Measurements from ENCODE around the gene HOXA2.

Gene HOXA2

GRCh38 chr7:27141137-27141922, 38.8 kb upstream of the HOXA2 start:
- DNase-seq (ENCODE audit: low spot score), result no peak

DNA sequence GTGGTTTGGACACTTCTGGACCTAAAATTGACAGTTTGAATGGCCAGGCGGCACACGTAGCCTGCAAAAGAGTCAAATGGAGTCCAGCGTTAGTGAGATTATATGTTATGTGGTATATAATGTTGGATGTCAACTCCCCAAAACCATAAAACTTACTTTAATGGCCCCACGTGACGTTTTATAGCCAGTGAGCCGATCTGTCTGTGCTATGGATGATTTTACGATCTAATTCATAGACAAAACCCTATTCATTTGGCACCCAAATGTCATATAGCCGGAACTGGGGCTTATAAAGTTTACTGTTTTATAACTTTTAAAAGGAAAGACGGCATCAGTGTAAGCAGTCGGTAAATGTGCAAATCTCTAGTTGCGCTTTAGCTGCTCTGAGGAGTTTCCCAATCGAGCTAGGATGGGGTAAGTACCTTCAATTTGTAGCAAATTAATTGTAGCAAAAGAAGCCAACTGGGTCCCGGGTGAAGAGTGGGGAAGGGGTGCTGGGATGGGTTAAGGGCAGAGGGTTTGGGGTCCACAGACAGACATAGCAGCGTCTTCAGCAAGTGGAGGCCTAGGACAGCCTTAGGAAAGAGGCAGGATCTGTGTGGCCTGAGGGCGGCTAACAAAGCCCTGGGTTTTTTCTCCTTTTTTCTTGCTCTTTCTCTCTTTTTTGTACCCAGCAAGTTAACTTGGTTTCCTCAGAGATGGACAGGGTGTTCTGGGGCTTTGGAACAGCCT, 37.8 kb upstream of the HOXA2 start:
- no peak for DNase-seq (ENCODE audit: low spot score)

DNA sequence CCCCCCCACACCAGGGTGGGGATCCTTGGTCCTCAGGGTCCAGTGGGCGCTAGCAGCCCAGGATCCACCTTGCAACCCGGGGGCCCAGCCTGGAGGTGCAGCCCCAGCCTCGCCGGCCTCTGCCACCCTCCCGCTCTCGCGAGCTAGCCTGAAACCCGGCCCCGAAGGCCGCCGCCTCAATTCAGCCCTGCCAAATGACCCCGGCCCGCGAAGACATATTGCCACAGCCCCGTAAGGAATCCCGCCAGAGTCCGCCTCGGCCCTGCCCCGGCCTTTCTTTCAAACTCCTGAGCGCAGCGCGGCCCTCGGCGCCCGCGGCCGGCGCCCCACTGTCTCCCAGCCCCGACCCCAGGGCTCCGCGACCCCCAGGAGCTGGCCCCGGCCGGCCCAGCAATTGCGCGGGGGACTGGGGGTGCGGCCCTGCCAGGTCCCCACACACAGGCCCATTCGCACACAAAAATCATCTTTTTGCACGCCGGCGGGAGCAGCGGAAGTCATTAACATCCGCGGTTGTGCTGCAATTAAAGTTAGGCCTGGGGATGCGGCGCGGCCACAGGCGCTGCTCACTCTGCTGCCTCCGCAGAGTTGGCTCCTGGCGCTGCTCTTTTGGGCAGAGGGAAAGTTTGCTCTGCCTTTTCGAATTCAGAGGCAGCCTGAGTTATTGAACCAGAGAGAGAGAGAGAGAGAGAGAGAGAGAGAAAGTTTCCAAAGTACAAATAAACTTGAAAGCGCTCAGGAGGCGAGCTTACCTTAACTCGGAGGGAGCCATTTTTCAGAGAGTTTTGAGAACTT, 37.0 kb upstream of the HOXA2 start:
- DNase-seq (ENCODE audit: low spot score), result no peak

- no peak for DNase-seq (ENCODE audit: low spot score)
These were observed 36.5 kb upstream of the HOXA2 start for GRCh38 chr7:27138985-27139333.

- DNase-seq (ENCODE audit: low spot score), result no peak
These were observed 36.0 kb upstream of the HOXA2 start for GRCh38 chr7:27138472-27138871.

DNA sequence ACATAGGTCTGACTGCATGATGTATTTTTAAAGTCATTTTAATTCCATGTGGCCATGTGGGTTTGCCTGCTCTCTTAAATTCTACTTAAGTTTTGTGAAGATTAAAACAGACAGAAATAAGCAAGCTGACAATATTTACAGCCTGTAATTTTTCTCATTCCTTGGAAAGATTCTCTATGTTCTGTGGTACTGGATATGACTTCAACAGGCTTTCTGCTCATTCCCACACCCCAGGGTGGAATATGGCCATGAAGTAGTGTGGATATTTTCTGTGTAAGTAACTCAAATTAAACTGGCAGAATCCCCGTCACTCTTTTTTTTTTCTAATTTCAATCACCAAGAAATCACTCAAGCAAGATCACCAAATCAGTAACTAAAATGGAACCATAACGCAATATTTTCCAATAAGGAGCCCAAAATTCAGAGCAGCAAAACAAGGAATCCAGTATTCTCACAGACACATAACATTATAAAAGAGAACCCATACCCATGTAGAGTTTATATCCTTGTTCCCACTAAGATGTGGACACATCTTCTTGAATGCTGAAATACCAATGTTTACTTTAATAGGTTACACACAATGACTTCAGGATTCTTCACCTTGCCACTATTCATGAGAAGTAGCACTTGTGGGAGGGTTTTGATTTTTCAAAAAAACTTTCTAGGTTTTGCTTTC, 35.3 kb upstream of the HOXA2 start:
- DNase-seq (ENCODE audit: low spot score), result no peak

GRCh38 chr7:27134392-27134791, 31.9 kb upstream of the HOXA2 start:
- DNase-seq (ENCODE audit: low spot score), result no peak

GRCh38 chr7:27133409-27134231, 31.1 kb upstream of the HOXA2 start:
- no peak for DNase-seq (ENCODE audit: low spot score)

- DNase-seq (ENCODE audit: low spot score), result no peak
These were observed 30.5 kb upstream of the HOXA2 start for GRCh38 chr7:27132978-27133377.

- DNase-seq (ENCODE audit: low spot score), result no peak
These were observed 29.7 kb upstream of the HOXA2 start for GRCh38 chr7:27132214-27132613.

DNA sequence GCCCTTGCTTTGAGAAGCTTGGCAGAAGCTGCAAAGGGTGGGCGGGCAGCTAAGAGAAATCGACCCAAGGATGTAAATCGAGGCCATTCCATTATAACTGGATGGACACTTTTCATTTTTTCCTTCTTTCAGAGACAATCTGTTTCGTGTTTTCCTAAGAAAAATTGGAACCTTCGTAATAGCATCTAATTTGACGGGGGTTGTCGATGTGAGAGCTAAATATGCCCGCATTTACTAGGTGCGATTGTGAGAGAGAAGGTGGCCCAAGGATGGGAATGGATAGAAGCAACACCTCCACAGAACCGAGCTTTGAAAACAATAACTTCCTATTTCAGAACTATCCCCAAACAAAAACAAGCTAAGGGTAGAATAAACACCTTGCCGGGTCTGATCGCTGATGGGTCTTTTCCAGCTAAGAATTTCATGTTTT, 28.9 kb upstream of the HOXA2 start:
- no peak for DNase-seq (ENCODE audit: low spot score)

- DNase-seq (ENCODE audit: low spot score), result peak; percentile 78
These were observed 28.3 kb upstream of the HOXA2 start, which contains the start of gene HOXA4 for GRCh38 chr7:27130540-27131389. Gene HOXA4 (minus strand): TSS chr7:27130757. CDS start chr7:27130733, 24 bp downstream.

GRCh38 chr7:27129729-27130539, 27.5 kb upstream of the HOXA2 start:
- DNase-seq (ENCODE audit: low spot score), result peak; percentile 46

DNA sequence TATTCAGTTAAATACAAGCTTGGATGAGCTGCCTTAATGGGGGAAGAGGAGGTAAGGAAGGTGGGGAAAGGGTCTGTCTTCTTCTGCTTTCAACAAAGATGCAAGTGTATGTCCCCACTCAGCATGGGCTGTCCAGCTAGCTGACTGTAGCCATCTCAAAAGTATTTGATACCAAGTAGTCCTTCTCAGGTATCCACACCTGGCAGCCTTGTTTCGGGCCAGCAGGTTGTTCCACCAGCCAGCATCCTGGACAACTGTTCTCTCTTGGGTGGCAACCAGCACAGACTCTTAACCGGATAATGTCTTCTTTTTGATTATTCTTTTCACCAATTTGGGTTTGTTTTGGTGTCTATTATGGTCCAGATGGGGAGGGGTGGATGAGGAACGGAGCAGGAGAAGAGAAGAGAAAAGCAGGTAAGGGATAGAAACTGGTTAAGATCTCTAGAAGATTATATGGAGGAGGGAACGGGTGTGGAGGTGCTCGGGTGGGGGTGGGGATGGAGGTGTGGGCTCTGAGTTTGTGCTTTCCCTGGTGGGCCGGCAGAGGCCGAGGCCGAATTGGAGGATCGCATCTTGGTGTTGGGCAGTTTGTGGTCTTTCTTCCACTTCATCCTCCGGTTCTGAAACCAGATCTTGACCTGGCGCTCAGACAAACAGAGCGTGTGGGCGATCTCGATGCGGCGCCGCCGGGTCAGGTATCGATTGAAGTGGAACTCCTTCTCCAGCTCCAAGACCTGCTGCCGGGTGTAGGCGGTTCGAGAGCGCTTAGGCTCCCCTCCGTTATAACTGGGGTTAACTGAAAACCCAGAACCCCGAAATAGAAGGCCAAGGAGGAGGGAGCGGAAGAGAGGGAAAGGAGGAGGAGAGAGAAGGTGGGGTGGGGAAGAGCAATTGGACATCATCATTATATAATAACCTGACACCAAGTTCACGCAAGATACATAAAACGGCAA, 26.6 kb upstream of the HOXA2 start:
- DNase-seq (ENCODE audit: low spot score), result no peak

DNA sequence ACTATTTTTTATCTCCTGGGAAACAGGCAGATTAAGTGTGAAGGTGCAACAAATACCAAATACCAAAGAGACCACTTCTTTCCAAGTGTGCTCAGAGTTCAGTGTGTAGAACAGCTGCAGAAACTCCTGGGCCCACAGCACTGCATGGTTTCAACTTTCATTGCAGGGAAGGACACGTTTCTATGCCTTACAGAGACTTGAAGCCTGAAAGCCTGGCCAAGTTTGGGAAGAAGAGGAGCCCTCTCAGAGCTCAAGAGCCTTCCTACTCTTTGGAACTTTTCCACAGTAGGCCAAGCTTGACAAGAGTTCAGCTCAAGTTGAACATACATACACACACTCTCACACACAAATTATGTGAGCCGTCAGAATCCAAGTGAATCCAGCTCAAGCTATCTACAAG, 25.6 kb upstream of the HOXA2 start:
- no peak for DNase-seq (ENCODE audit: low spot score)

DNA sequence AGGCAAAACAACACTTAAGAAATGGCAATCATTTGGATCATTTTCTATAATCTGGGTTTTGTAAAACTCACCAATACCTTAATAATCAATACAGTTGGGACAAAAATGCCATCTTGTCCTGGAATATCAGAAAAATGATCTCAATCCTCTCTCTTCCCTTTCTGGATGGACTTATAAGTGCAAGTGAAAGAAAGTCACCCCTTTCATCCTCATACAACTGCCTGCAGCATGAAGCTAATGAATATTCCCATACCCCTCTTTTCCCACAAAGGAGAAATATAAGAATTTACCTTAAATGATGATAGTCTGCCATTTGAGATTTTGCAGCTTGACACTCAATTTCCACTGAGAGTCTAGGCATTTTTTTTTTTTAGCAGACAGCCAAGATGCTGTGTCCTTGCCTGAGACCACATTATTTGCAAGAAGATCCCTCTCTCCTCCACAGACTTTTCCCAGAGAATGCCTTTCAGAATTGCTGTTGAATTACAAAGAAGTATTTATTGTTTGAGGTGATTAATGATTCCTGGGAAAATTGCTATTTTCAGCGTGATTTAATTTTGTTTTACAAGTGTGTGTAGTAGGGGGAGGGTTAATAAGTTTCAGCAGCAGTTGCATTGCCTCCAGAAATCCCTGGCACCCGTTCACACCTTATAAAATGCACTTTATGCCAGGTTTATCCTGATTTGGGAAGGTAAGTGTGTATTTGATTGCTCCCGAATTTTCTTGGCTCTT, 24.3 kb upstream of the HOXA2 start:
- no peak for DNase-seq (ENCODE audit: low spot score)

DNA sequence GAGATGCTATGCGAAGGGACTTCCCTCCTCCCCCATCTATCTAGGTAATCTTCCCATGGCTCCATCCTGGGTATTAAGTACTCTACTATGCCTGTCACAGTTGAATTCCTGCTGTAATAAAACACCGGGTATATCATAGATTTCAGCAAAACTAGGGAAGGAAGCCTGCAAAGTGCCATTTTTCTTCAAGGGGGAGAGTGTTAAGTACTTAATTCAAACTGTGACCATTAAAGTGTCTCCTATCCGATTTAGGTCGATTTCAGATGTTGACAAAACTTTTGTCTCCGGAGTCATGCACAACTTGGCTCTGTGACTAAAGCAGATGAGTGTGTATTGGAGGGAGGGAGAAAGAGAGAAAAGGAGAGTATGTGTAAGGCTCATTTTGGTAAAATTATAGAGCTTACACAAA, 23.5 kb upstream of the HOXA2 start:
- no peak for DNase-seq (ENCODE audit: low spot score)

Measured in D341Med (cell line).